Nephron progenitor cell (in vitro differentiated cells): ENCODE measurements around the gene TRIM10.

Source experiments
- DNase-seq: peaks from one replicate; pipeline ENCODE4 v3.0.0; 2021
- H3K27ac Mint-ChIP-seq: 2 replicates; pipeline ENCODE4 v1.8.0; 2021; ENCODE audit warnings: mild to moderate bottlenecking, moderate library complexity, mixed read lengths
- H3K27me3 Mint-ChIP-seq: 2 replicates; pipeline ENCODE4 v1.8.0; 2021; ENCODE audit warnings: mild to moderate bottlenecking, low read depth, mixed read lengths; ENCODE audit not compliant: poor library complexity
- H3K36me3 Mint-ChIP-seq: 2 replicates; pipeline ENCODE4 v1.8.0; 2021; ENCODE audit warnings: low read depth, mixed read lengths
- H3K4me1 Mint-ChIP-seq: 2 replicates; pipeline ENCODE4 v1.8.0; 2021; ENCODE audit warnings: mixed read lengths
- H3K4me3 Mint-ChIP-seq: 2 replicates; pipeline ENCODE4 v1.8.0; 2021; ENCODE audit warnings: mild to moderate bottlenecking, moderate library complexity, mixed read lengths
- H3K9me3 Mint-ChIP-seq: 2 replicates; pipeline ENCODE4 v1.8.0; 2021; ENCODE audit warnings: mild to moderate bottlenecking, moderate library complexity, mixed read lengths
- CTCF ChIP-seq: fragments of 200-600 bp; sonication (generic); IDR thresholded peaks from 2 replicates; pipeline ENCODE4 v1.5.0; 2021; ENCODE audit warnings: antibody characterized with exemption

The TRIM10 gene

GRCh38 chr6:30157581-30157980 lies 3.4 kb downstream of the TRIM10 start:
- Mint-ChIP-seq H3K9me3 (no peaks in the 10 kb centered on the region), H3K36me3 (no peaks in the 10 kb centered on the region), H3K4me1 (peaks cover 4% of the 10 kb centered on the region), H3K27me3 (peaks cover 41% of the 10 kb centered on the region), H3K27ac (no peak overlapping the region), H3K4me3 (no peak overlapping the region)
- TF ChIP-seq CTCF: no peak
- DNase-seq: no peak

- peaks cover 4% of the 10 kb centered on the region for H3K4me1 Mint-ChIP-seq
- H3K36me3 Mint-ChIP-seq: no peaks in the 10 kb centered on the region
- H3K9me3 Mint-ChIP-seq: no peaks in the 10 kb centered on the region
- no peak overlapping the region for H3K27ac Mint-ChIP-seq
- no peak for DNase-seq
- no peak overlapping the region for H3K4me3 Mint-ChIP-seq
- H3K27me3 Mint-ChIP-seq: peaks cover 41% of the 10 kb centered on the region
- no peak for TF ChIP-seq CTCF
These were observed 4.2 kb downstream of the TRIM10 start for GRCh38 chr6:30156774-30157173.

GRCh38 chr6:30156262-30156599 lies 4.8 kb downstream of the TRIM10 start:
- Mint-ChIP-seq H3K4me3 (no peak overlapping the region), H3K4me1 (peaks cover 4% of the 10 kb centered on the region), H3K27ac (no peak overlapping the region), H3K9me3 (no peaks in the 10 kb centered on the region), H3K27me3 (peaks cover 43% of the 10 kb centered on the region), H3K36me3 (no peaks in the 10 kb centered on the region)
- DNase-seq: no peak
- TF ChIP-seq CTCF: no peak

GRCh38 chr6:30155520-30156261 lies 5.3 kb downstream of the TRIM10 start:
- peaks cover 4% of the 10 kb centered on the region for H3K4me1 Mint-ChIP-seq
- no peaks in the 10 kb centered on the region for H3K9me3 Mint-ChIP-seq
- DNase-seq: no peak
- peaks cover 48% of the 10 kb centered on the region for H3K27me3 Mint-ChIP-seq
- no peaks in the 10 kb centered on the region for H3K36me3 Mint-ChIP-seq
- TF ChIP-seq CTCF: no peak
- no peak overlapping the region for H3K27ac Mint-ChIP-seq
- no peak overlapping the region for H3K4me3 Mint-ChIP-seq

GRCh38 chr6:30154709-30155519 lies 6.1 kb downstream of the TRIM10 start:
- no peak for TF ChIP-seq CTCF
- H3K27ac Mint-ChIP-seq: no peak overlapping the region
- no peaks in the 10 kb centered on the region for H3K9me3 Mint-ChIP-seq
- no peaks in the 10 kb centered on the region for H3K36me3 Mint-ChIP-seq
- no peak for DNase-seq
- peaks cover 4% of the 10 kb centered on the region for H3K4me1 Mint-ChIP-seq
- no peak overlapping the region for H3K4me3 Mint-ChIP-seq
- H3K27me3 Mint-ChIP-seq: peaks cover 50% of the 10 kb centered on the region

- peaks cover 42% of the 10 kb centered on the region for H3K27me3 Mint-ChIP-seq
- peaks cover 4% of the 10 kb centered on the region for H3K4me1 Mint-ChIP-seq
- H3K36me3 Mint-ChIP-seq: no peaks in the 10 kb centered on the region
- no peak for DNase-seq
- no peak overlapping the region for H3K27ac Mint-ChIP-seq
- no peaks in the 10 kb centered on the region for H3K9me3 Mint-ChIP-seq
- H3K4me3 Mint-ChIP-seq: no peak overlapping the region
- no peak for TF ChIP-seq CTCF
These were observed 7.0 kb downstream of the TRIM10 start for GRCh38 chr6:30154061-30154460.
